ENCODE data around the gene TMED7. TPM values are rescaled to one million over a fixed set of nuclear protein-coding genes. Genes with fewer than 3 reads are reported as not detected.
A peak's percentile ranks its signal among the peaks of the same experiment; 100 is the strongest.

TMED7 gene
- total and polyA plus RNA-seq, 4 donors = 43.4 to 140 (median 65.8) TPM

DNA sequence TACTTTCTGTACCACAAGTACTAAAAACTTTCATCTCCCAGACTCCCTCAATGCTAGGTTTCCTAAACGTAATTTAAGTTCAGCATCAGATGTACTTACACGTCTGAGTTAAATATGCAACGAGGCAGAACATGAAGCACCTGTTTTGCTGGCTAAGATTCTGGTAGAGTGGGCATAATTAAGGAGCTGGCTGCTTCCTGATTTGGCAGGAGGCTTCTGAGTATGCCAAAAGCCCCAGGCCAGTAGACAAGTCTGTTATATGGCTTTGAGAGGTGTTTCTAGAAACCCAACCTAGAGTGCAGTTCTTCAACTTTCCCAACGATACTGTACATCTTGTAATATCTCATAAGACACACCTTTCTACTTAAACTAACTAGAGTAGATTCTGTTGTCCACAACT is 37.2 kb downstream of the TMED7 start (continued):
- TF ChIP-seq, protein P1, sequence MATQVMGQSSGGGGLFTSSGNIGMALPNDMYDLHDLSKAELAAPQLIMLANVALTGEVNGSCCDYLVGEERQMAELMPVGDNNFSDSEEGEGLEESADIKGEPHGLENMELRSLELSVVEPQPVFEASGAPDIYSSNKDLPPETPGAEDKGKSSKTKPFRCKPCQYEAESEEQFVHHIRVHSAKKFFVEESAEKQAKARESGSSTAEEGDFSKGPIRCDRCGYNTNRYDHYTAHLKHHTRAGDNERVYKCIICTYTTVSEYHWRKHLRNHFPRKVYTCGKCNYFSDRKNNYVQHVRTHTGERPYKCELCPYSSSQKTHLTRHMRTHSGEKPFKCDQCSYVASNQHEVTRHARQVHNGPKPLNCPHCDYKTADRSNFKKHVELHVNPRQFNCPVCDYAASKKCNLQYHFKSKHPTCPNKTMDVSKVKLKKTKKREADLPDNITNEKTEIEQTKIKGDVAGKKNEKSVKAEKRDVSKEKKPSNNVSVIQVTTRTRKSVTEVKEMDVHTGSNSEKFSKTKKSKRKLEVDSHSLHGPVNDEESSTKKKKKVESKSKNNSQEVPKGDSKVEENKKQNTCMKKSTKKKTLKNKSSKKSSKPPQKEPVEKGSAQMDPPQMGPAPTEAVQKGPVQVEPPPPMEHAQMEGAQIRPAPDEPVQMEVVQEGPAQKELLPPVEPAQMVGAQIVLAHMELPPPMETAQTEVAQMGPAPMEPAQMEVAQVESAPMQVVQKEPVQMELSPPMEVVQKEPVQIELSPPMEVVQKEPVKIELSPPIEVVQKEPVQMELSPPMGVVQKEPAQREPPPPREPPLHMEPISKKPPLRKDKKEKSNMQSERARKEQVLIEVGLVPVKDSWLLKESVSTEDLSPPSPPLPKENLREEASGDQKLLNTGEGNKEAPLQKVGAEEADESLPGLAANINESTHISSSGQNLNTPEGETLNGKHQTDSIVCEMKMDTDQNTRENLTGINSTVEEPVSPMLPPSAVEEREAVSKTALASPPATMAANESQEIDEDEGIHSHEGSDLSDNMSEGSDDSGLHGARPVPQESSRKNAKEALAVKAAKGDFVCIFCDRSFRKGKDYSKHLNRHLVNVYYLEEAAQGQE (IDR thresholded peaks at IDR 0.05) = no peak
- TF ChIP-seq SP1 (IDR thresholded peaks at IDR 0.05) = no peak
- TF ChIP-seq JUND (IDR thresholded peaks at IDR 0.05) = no peak
- TF ChIP-seq RXRA (IDR thresholded peaks at IDR 0.05) = no peak

DNA sequence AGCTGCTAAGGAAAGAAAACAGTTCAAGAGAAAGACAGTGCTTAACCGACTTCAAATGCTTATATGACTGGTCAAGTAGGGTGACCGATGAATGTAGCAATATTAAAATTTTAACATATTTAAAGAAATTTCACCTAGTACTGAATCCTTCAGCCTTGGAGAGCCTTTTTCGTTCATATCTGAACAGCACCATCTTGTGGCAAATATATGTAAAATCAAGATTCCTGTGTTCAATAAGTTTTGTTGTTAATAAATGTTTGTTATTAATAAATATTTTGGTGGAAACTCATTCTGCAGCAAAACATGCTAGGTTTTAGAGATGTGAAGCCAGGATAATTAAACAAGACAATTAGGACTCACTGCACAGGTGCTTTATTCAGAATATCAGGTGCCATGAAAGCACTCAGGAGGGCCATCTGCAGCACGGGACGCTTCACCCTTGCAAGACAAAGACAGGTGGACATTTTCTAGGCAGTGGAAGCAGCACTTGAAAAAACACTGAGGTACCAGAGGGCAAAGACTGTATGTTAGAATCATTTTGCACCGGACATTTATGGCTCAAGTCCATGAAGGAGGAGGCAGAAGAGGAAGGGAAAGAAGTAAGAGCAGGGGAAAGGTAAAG is 39.2 kb downstream of the TMED7 start:
- H3K4me1 ChIP-seq (ENCODE audit: control insufficient read depth in 4 of 4, insufficient read depth in 4 of 4, low read length in 3 of 4) = no peaks in the 10 kb centered on the region
- no peak for DNase-seq (ENCODE audit: low spot score)
- no peak overlapping the region for H3K27ac ChIP-seq (ENCODE audit: low read depth in 1 of 2, low read length in 2 of 2)
- H3K36me3 ChIP-seq (ENCODE audit: control insufficient read depth in 4 of 4, insufficient read depth in 3 of 4, low read depth in 1 of 4, low read length in 3 of 4) = no peaks in the 10 kb centered on the region
- TF ChIP-seq RAD21 (IDR thresholded peaks at IDR 0.05) (peak; percentile 80 to 84), HNF4G (IDR thresholded peaks at IDR 0.05) (no peak)
- TF ChIP-seq, protein P2, sequence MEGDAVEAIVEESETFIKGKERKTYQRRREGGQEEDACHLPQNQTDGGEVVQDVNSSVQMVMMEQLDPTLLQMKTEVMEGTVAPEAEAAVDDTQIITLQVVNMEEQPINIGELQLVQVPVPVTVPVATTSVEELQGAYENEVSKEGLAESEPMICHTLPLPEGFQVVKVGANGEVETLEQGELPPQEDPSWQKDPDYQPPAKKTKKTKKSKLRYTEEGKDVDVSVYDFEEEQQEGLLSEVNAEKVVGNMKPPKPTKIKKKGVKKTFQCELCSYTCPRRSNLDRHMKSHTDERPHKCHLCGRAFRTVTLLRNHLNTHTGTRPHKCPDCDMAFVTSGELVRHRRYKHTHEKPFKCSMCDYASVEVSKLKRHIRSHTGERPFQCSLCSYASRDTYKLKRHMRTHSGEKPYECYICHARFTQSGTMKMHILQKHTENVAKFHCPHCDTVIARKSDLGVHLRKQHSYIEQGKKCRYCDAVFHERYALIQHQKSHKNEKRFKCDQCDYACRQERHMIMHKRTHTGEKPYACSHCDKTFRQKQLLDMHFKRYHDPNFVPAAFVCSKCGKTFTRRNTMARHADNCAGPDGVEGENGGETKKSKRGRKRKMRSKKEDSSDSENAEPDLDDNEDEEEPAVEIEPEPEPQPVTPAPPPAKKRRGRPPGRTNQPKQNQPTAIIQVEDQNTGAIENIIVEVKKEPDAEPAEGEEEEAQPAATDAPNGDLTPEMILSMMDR (IDR thresholded peaks at IDR 0.05; ENCODE audit: low read depth, low read length, missing input control) = peak; percentile 43
- no peaks in the 10 kb centered on the region for H3K27me3 ChIP-seq (ENCODE audit: control insufficient read depth in 4 of 4, insufficient read depth in 4 of 4, low read length in 3 of 4)
- no peaks in the 10 kb centered on the region for H3K9me3 ChIP-seq (ENCODE audit: control insufficient read depth in 4 of 4, low read length in 3 of 4)
- H3K9ac ChIP-seq (ENCODE audit: low read depth in 1 of 2, low read length in 2 of 2) = no peak overlapping the region
- 49% methylated on average over 6 of the region's 6 CpGs for WGBS
- no peak overlapping the region for H3K4me3 ChIP-seq (ENCODE audit: low read depth in 1 of 3, low read length in 3 of 3)

DNA sequence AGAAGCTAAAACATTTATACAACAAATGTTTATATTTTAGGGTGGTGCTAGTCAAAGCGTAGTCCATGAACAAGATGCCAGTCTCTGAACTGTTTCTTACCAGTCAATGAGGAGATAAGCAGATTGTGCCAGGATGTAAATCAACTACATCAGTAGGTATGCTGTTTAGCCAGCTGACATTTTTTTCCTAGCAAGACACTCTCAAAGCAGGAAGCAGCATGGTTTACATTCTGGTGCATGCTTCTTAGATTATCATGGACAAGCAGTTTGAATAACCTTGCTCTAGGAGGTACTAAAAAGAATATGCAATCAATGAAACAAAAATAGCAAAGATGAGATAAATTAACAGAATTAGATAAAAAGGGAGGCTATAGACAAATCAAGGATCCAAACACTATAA is 40.6 kb downstream of the TMED7 start:
- WGBS = 100% methylated on average over 1 of the region's 1 CpG
- peaks cover 0 to 3% (median 0%) of the 10 kb centered on the region in 4 donors for H3K36me3 ChIP-seq (ENCODE audit: control insufficient read depth in 4 of 4, insufficient read depth in 3 of 4, low read depth in 1 of 4, low read length in 3 of 4)
- no peaks in the 10 kb centered on the region for H3K27me3 ChIP-seq (ENCODE audit: control insufficient read depth in 4 of 4, insufficient read depth in 4 of 4, low read length in 3 of 4)
- TF ChIP-seq HNF4G (IDR thresholded peaks at IDR 0.05) = no peak
- TF ChIP-seq, protein P1 (IDR thresholded peaks at IDR 0.05) = no peak
- no peak for TF ChIP-seq RXRA (IDR thresholded peaks at IDR 0.05)
- TF ChIP-seq, protein P2 (IDR thresholded peaks at IDR 0.05; ENCODE audit: low read depth, low read length, missing input control) = no peak
- TF ChIP-seq TAF1 (conservative IDR thresholded peaks at IDR 0.05) = no peak
- no peak for TF ChIP-seq SP1 (IDR thresholded peaks at IDR 0.05)
- TF ChIP-seq GABPA (IDR thresholded peaks at IDR 0.05 in 1 of 2, conservative IDR thresholded peaks at IDR 0.05 in 1 of 2) = no peak
- no peak for TF ChIP-seq EGR1 (IDR thresholded peaks at IDR 0.05; ENCODE audit: low read depth in 2 of 2)
- no peak for TF ChIP-seq HNF4A (conservative IDR thresholded peaks at IDR 0.05)
- no peaks in the 10 kb centered on the region for H3K4me1 ChIP-seq (ENCODE audit: control insufficient read depth in 4 of 4, insufficient read depth in 4 of 4, low read length in 3 of 4)
- H3K9ac ChIP-seq (ENCODE audit: low read depth in 1 of 2, low read length in 2 of 2) = no peak overlapping the region
- H3K4me3 ChIP-seq (ENCODE audit: low read depth in 1 of 3, low read length in 3 of 3) = no peak overlapping the region
- DNase-seq (ENCODE audit: low spot score) = no peak
- no peak overlapping the region for H3K27ac ChIP-seq (ENCODE audit: low read depth in 1 of 2, low read length in 2 of 2)
- no peaks in the 10 kb centered on the region for H3K9me3 ChIP-seq (ENCODE audit: control insufficient read depth in 4 of 4, low read length in 3 of 4)
